ENCODE measurements around the gene BOLA3. TPM values are rescaled to one million over a fixed set of nuclear protein-coding genes. Genes with fewer than 3 reads are reported as not detected.
"Not testable (repeated sequence)": the region's sequence is repeated elsewhere in the genome, so short reads cannot be mapped to it uniquely, and the experiment has no call there.

Gene BOLA3
- total RNA-seq, 1 donor from 2014 or later = 35.6 TPM

GRCh38 chr2:74188018-74188601 is 40.4 kb upstream of the BOLA3 start:
- no peak overlapping the region for H3K4me3 Mint-ChIP-seq
- H3K27me3 Mint-ChIP-seq = no peaks in the 10 kb centered on the region
- no peaks in the 10 kb centered on the region for H3K9me3 Mint-ChIP-seq
- no peak for TF ChIP-seq CTCF (conservative IDR thresholded peaks at IDR 0.05)
- H3K4me1 Mint-ChIP-seq (ENCODE audit: unreplicated experiment) = no peaks in the 10 kb centered on the region
- no peaks in the 10 kb centered on the region for H3K36me3 Mint-ChIP-seq
- DNase-seq (ENCODE audit: extremely low spot score, unreplicated experiment) = no peak
- no peak overlapping the region for H3K27ac Mint-ChIP-seq

- not testable (repeated sequence) for H3K27ac Mint-ChIP-seq; H3K4me3 Mint-ChIP-seq; DNase-seq (ENCODE audit: extremely low spot score, unreplicated experiment); H3K9me3 Mint-ChIP-seq; H3K4me1 Mint-ChIP-seq (ENCODE audit: unreplicated experiment); H3K36me3 Mint-ChIP-seq; H3K27me3 Mint-ChIP-seq
Observed at GRCh38 chr2:74186706-74187105, 39.0 kb upstream of the BOLA3 start.

GRCh38 chr2:74186038-74186437 is 38.3 kb upstream of the BOLA3 start:
- no peak overlapping the region for H3K4me3 Mint-ChIP-seq
- H3K9me3 Mint-ChIP-seq = no peaks in the 10 kb centered on the region
- TF ChIP-seq CTCF (conservative IDR thresholded peaks at IDR 0.05) = no peak
- H3K27ac Mint-ChIP-seq = no peak overlapping the region
- H3K4me1 Mint-ChIP-seq (ENCODE audit: unreplicated experiment) = no peaks in the 10 kb centered on the region
- no peak for DNase-seq (ENCODE audit: extremely low spot score, unreplicated experiment)
- no peaks in the 10 kb centered on the region for H3K27me3 Mint-ChIP-seq
- no peaks in the 10 kb centered on the region for H3K36me3 Mint-ChIP-seq

GRCh38 chr2:74183878-74184277 is 36.2 kb upstream of the BOLA3 start:
- Mint-ChIP-seq H3K4me1 (ENCODE audit: unreplicated experiment) (no peaks in the 10 kb centered on the region), H3K27me3 (no peaks in the 10 kb centered on the region), H3K9me3 (no peaks in the 10 kb centered on the region), H3K27ac (no peak overlapping the region), H3K4me3 (no peak overlapping the region), H3K36me3 (no peaks in the 10 kb centered on the region)
- DNase-seq (ENCODE audit: extremely low spot score, unreplicated experiment) = no peak
- TF ChIP-seq CTCF (conservative IDR thresholded peaks at IDR 0.05) = no peak

- no peak for TF ChIP-seq CTCF (conservative IDR thresholded peaks at IDR 0.05)
- Mint-ChIP-seq H3K4me1 (ENCODE audit: unreplicated experiment) (peaks cover 4% of the 10 kb centered on the region), H3K27me3 (no peaks in the 10 kb centered on the region), H3K4me3 (no peak overlapping the region), H3K9me3 (no peaks in the 10 kb centered on the region), H3K36me3 (peaks cover 3% of the 10 kb centered on the region), H3K27ac (no peak overlapping the region)
- no peak for DNase-seq (ENCODE audit: extremely low spot score, unreplicated experiment)
Observed at GRCh38 chr2:74181739-74182138, 34.0 kb upstream of the BOLA3 start.

- H3K9me3 Mint-ChIP-seq = peaks cover 5% of the 10 kb centered on the region
- peak; percentile 82 for TF ChIP-seq CTCF (conservative IDR thresholded peaks at IDR 0.05)
- peak overlapping the region; percentile 94 for H3K4me3 Mint-ChIP-seq
- H3K4me1 Mint-ChIP-seq (ENCODE audit: unreplicated experiment) = peaks cover 11% of the 10 kb centered on the region
- H3K36me3 Mint-ChIP-seq = peaks cover 16% of the 10 kb centered on the region
- DNase-seq (ENCODE audit: extremely low spot score, unreplicated experiment) = no peak
- H3K27ac Mint-ChIP-seq = peak overlapping the region; percentile 90
- H3K27me3 Mint-ChIP-seq = no peaks in the 10 kb centered on the region
Observed at GRCh38 chr2:74179063-74179865, 31.6 kb upstream of the BOLA3 start.

Measured in type B pancreatic cell (in vitro differentiated cells).